Stimulated activated CD8-positive, alpha-beta memory T cell treated with anti-CD3 and anti-CD28 coated beads, Interleukin-15, amount 100 ng/mL, for 48 hours (primary cell): ENCODE measurements around the gene FASN.

Source experiments
- DNase-seq, 2 donors: peaks; one replicate each; pipeline ENCODE4 v3.0.0-alpha.2; 2020; ENCODE audit warnings: low read depth in 2 of 2

Gene FASN

DNA sequence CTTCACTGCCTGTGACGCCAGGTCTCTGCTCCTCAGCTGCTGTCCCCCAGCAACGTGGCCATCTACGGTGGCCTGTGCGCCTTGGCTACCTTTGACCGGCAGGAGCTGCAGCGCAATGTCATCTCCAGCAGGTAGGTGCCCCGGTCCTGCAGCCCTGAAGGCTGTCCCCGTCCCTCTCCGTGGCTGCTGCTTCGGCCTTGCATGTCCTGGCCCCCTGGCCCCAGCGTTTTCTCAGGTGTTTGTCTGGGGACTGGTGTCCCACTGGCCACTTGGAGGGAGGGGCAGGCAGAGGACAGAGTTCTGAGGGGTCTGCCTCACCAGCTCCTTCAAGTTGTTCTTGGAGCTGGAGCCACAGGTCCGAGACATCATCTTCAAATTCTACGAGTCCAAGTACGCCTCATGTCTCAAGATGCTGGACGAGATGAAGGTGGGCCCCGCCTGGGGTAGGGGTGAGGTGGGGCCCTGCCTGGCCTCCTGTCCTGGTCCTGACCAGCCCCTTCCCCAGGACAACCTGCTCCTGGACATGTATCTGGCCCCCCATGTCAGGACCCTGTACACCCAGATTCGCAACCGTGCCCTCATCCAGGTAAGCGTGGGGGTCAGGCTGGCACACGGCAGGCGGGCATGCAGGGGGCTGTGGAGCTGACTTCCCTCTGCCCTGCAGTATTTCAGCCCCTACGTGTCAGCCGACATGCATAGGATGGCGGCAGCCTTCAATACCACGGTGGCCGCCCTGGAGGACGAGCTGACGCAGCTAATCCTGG, 41.9 kb downstream of the FASN start:
- no peak for DNase-seq

GRCh38 chr17:82055023-82055964, 42.7 kb downstream of the FASN start:
- DNase-seq: no peak

GRCh38 chr17:82054351-82055022, 43.5 kb downstream of the FASN start:
- no peak for DNase-seq

GRCh38 chr17:82053556-82054263, 44.3 kb downstream of the FASN start:
- DNase-seq: no peak

DNA sequence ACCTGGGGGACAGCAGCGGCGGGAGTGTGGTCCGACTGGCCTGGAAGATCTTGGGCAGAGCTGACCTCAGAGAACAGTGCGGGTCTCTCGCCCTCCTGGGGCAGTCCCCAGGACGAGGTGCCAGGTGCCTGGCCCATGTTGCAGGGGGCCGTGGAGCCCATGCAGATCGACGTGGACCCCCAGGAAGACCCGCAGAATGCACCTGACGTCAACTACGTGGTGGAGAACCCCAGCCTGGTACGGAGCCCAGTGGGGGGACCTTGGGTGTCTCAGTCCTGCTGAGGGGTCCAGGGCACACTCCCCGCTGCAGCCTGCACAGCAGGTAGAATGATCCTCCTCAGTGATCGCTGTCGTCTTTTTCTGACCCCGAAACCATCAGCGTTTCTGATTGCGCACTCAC, 44.9 kb downstream of the FASN start:
- DNase-seq: no peak

GRCh38 chr17:82052638-82053059, 45.4 kb downstream of the FASN start:
- DNase-seq: no peak

DNA sequence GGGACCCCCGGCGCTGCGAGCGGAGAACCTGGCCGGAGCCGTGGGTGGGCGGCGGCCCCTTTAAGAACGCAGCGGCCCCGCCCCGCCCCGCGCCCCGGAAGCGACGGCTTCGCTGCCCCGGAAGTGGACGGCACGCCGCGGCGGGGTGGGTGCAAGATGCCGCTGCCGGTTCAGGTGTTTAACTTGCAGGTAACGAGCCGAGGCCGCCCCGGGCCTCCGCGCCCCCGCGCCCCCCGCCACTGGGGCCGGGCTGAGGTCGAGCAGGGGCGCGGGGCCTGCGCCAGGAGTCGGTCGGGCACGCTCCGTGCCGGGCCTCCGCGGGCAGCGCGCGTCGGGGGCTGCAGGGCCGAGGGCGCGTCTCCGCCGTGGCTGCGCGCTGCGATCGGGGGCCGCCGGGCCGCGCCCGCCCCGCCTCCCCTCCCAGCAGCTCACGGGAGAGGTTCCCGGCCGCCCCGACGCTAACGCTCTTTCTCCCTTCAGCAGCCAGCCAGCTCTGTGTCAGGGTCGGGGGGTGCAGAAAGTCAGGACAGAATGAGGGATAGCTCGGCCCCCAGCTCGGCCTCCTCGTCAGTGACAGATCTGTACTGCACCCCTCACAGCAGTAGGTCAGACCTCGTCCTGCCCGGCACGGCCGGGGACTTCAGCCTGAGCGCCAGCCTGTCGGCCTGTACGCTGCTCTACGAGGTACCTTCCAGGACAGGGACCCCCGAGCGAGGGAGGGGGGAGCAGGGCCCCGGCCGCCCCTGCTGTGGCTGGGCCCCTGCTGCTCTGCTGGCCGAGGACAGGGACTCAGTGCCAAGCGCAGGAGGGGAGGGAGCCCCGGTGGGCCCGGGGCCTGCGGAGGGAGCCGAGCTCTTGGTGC, 46.0 kb downstream of the FASN start, which contains the start of the genes GPS1 and RFNG:
Gene GPS1, plus strand, starts transcription at position 123 of the 862 bp plus-strand sequence. Its CDS starts 34 bp downstream, at position 157.
Gene RFNG, minus strand, starts transcription at position 36 of the 862 bp plus-strand sequence. CDS start 45 bp downstream, outside the sequence.
- peak; percentile 80 for DNase-seq

GRCh38 chr17:82050761-82051641, 47.0 kb downstream of the FASN start:
- no peak for DNase-seq

DNA sequence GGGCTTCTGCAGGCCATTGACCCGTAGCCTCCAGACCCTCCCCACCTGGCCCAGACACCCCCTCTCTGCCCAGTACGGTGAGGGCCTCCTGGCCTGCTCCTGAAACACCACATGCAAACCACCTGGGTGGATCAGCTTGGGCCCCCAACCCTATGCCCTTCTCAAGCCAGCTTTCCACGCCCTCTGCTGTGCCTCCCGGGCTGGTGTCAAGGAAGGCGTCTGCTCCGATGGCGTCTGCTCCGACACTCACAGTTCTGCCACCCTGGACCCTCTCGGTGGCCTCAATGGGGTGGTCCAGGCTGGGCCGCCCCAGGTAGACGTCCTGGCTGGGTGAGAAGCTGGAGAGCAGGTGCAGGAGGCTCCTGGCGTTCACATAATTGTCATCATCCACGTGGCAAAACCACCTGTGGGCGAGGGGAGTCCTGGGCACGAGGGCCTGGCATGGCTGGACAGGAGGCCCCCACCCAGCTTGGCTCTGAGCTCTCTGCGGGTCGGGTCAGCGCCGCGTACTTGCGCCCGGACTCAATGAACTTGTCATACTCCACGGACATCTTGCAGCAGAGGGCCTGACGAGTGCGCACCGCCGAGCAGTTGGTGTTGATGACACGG, 47.8 kb downstream of the FASN start:
- DNase-seq: no peak

GRCh38 chr17:82049521-82049971, 48.5 kb downstream of the FASN start:
- no peak for DNase-seq

- DNase-seq: no peak
Observed at GRCh38 chr17:82049106-82049505, 48.9 kb downstream of the FASN start.

DNA sequence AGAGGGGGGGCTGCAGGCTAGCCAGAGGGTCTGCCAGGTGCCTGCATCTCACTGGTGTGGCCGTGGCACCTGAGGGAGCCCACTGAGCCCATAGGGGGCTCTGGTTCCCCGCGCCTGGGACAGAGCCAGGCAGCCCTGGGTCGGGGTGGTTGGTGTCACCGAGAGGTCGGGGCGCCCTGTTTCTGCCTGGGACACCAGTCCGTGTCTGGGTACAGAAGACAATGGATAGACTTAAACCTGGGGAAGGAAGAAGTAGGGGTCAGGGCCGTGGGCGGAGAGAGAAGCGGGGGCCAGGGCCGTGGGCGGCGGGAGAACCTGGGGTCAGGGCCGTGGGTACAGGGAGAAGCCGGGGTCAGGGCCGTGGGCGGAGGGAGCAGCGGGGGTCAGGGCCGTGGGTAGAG, 49.5 kb downstream of the FASN start:
- DNase-seq: no peak

GRCh38 chr17:82047914-82048570, 50.0 kb downstream of the FASN start:
- DNase-seq: no peak

DNA sequence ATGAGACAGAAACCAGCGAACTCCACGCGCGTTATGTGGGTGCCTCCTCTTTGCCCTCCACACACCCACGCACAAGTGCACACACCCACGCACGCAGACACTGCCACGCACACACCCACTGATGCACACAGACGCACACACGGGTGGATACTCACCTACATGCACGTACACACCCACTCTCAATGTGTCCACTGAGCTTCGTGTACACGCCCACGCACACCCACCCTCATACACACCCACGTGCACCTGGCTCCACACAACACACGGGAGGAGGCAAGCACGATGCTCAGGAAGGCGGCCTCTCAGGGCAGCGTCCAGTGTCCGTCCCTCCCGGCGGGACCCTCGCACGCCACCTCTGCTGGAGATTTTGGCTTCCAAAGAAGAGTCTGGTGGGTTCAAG, 50.7 kb downstream of the FASN start:
- no peak for DNase-seq

- DNase-seq: no peak
Observed at GRCh38 chr17:82046903-82047302, 51.1 kb downstream of the FASN start.

GRCh38 chr17:82045936-82046484, 52.0 kb downstream of the FASN start:
- DNase-seq: no peak

GRCh38 chr17:82043507-82043906, 54.5 kb downstream of the FASN start:
- DNase-seq: no peak

- DNase-seq: no peak
Observed at GRCh38 chr17:82042649-82043048, 55.4 kb downstream of the FASN start.
